HCT116 (cell line): ENCODE data around the gene DAP.

Source experiments
- CEBPB ChIP-seq: IDR thresholded peaks from 2 replicates; pipeline ENCODE4 v1.6.1; 2012; ENCODE audit warnings: low read depth
- EZH2 ChIP-seq: fragments of 200-600 bp; sonication (generic); IDR thresholded peaks from 2 replicates; pipeline ENCODE4 v1.6.1; 2017; ENCODE audit warnings: antibody characterized with exemption, mixed run types
- EZH2phosphoT487 ChIP-seq: fragments of 200-600 bp; IDR thresholded peaks from 2 replicates; pipeline ENCODE4 v1.6.1; 2018; ENCODE audit warnings: antibody characterized with exemption, borderline replicate concordance
- POLR2A ChIP-seq: IDR thresholded peaks from 2 replicates; pipeline ENCODE4 v1.7.0; 2011; ENCODE audit warnings: borderline replicate concordance; ENCODE audit not compliant: insufficient read depth, insufficient read length; ENCODE audit errors: extremely low read depth
- POLR2AphosphoS5 ChIP-seq: IDR thresholded peaks from 2 replicates; pipeline ENCODE4 v1.6.1; 2011; ENCODE audit warnings: mild to moderate bottlenecking, low read depth, low read length, moderate library complexity
- SRF ChIP-seq: IDR thresholded peaks from 2 replicates; pipeline ENCODE4 v1.6.1; 2012; ENCODE audit warnings: low read depth
- YY1 ChIP-seq: IDR thresholded peaks from 2 replicates; pipeline ENCODE4 v1.6.1; 2011; ENCODE audit warnings: low read length, low read depth, moderate library complexity, mild to moderate bottlenecking; ENCODE audit not compliant: insufficient replicate concordance; ENCODE audit errors: extremely low read depth
- TF ChIP-seq, protein P1 (sequence below): IDR thresholded peaks from 2 replicates; pipeline ENCODE4 v1.6.1; 2012; ENCODE audit warnings: low read depth
- TF ChIP-seq, protein P2 (sequence below), 3 experiments: fragments of 200-600 bp in 1 of 3; sonication (generic) in 1 of 3; IDR thresholded peaks in 2 of 3; conservative IDR thresholded peaks in 1 of 3; 2 replicates each; pipeline ENCODE4 v1.5.1; 2012 to 2017; ENCODE audit warnings: low read depth in 2 of 3, low read length in 2 of 3, antibody characterized with exemption in 1 of 3, borderline replicate concordance in 1 of 3, control low read depth in 1 of 3, mild to moderate bottlenecking in 1 of 3, mixed read lengths in 1 of 3, mixed run types in 1 of 3, moderate library complexity in 1 of 3; ENCODE audit not compliant: insufficient read depth in 1 of 3

- TF ChIP-seq, protein P1, sequence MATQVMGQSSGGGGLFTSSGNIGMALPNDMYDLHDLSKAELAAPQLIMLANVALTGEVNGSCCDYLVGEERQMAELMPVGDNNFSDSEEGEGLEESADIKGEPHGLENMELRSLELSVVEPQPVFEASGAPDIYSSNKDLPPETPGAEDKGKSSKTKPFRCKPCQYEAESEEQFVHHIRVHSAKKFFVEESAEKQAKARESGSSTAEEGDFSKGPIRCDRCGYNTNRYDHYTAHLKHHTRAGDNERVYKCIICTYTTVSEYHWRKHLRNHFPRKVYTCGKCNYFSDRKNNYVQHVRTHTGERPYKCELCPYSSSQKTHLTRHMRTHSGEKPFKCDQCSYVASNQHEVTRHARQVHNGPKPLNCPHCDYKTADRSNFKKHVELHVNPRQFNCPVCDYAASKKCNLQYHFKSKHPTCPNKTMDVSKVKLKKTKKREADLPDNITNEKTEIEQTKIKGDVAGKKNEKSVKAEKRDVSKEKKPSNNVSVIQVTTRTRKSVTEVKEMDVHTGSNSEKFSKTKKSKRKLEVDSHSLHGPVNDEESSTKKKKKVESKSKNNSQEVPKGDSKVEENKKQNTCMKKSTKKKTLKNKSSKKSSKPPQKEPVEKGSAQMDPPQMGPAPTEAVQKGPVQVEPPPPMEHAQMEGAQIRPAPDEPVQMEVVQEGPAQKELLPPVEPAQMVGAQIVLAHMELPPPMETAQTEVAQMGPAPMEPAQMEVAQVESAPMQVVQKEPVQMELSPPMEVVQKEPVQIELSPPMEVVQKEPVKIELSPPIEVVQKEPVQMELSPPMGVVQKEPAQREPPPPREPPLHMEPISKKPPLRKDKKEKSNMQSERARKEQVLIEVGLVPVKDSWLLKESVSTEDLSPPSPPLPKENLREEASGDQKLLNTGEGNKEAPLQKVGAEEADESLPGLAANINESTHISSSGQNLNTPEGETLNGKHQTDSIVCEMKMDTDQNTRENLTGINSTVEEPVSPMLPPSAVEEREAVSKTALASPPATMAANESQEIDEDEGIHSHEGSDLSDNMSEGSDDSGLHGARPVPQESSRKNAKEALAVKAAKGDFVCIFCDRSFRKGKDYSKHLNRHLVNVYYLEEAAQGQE = no peak
- TF ChIP-seq, protein P2, sequence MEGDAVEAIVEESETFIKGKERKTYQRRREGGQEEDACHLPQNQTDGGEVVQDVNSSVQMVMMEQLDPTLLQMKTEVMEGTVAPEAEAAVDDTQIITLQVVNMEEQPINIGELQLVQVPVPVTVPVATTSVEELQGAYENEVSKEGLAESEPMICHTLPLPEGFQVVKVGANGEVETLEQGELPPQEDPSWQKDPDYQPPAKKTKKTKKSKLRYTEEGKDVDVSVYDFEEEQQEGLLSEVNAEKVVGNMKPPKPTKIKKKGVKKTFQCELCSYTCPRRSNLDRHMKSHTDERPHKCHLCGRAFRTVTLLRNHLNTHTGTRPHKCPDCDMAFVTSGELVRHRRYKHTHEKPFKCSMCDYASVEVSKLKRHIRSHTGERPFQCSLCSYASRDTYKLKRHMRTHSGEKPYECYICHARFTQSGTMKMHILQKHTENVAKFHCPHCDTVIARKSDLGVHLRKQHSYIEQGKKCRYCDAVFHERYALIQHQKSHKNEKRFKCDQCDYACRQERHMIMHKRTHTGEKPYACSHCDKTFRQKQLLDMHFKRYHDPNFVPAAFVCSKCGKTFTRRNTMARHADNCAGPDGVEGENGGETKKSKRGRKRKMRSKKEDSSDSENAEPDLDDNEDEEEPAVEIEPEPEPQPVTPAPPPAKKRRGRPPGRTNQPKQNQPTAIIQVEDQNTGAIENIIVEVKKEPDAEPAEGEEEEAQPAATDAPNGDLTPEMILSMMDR (IDR thresholded peaks at IDR 0.05 in 2 of 3, conservative IDR thresholded peaks at IDR 0.05 in 1 of 3; ENCODE audit: borderline replicate concordance in 1 of 3, insufficient read depth in 1 of 3, low read depth in 2 of 3, low read length in 2 of 3) = no peak
- TF ChIP-seq EZH2 (no peak), POLR2A (no peak), POLR2AphosphoS5 (no peak), YY1 (no peak), CEBPB (no peak), EZH2phosphoT487 (no peak), SRF (no peak)
Measured at GRCh38 chr5:10685115-10685521, 75.9 kb downstream of the DAP start.
